Retina (tissue), 1 donor: ENCODE results near the gene GZMA.
A peak's percentile ranks its signal among the peaks of the same experiment; 100 is the strongest.

Source experiments
- DNase-seq: peaks from one replicate; pipeline ENCODE4 v3.0.0-alpha.2; 2016

The GZMA gene

DNA sequence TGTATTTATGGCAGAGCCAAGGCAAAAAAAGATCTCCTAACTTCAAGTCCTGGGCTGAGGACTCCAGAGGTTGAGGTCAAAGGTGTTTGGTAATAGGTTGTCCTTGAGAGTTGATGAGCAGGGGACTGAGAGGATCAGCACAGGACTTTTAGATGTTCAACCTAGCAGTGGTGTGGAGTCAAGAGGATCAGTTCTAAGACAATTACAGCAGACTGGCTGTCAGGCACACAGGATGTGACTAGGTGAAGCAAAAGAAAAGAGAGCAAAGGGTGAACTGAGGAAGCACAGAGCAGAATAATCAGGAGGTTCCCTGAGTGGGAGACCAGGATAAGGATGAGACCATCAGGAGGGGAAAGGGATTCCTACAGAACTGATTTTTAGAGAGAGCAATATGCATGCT lies 10.9 kb downstream of the GZMA start:
- no peak for DNase-seq

GRCh38 chr5:55114061-55114460 lies 11.6 kb downstream of the GZMA start:
- no peak for DNase-seq

- DNase-seq, result no peak
Measured at GRCh38 chr5:55123365-55123764, 20.9 kb downstream of the GZMA start.

- DNase-seq, result no peak
Measured at GRCh38 chr5:55134053-55134722, 31.7 kb downstream of the GZMA start.

GRCh38 chr5:55136521-55136920 lies 34.1 kb downstream of the GZMA start:
- DNase-seq, result no peak

DNA sequence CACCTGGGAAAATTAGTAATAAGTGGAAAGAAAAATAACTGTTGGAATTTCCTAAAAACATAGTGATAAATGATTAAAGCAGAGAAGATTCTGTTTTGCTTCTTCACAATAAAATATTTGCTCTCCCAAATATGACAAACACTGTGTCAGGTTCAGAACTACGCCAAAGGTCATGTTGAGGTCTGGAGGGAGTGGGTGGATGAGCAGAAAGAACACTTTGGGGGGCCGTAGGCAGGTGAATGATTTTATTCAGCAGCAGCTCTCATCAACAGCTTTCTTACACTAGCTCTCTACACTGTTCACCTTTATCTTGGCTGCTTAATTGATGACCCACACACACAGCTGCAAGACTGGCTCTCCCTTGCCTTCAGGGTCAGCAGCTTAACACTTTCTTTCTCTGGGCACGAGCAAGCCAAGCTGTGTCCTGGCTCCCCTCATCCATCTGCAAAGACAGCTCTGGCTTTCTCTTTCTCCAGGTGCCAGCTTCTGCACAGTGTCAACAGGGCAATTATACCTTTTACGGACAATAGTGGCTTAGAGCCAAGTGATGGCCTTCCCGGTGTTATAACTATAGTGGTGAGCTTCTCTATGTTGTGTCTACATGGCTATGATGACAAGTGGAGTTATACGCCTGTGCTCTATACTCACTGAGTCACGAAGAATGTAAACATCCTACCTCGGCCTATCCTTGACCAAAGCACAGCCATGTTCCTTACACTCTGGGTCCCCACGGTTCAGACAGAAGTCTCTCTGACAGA lies 38.6 kb downstream of the GZMA start:
- no peak for DNase-seq

- no peak for DNase-seq
Measured at GRCh38 chr5:55141945-55142690, 39.7 kb downstream of the GZMA start.

- DNase-seq, result no peak
Measured at GRCh38 chr5:55143624-55144023, 41.2 kb downstream of the GZMA start.

GRCh38 chr5:55146080-55146479 lies 43.6 kb downstream of the GZMA start:
- DNase-seq, result no peak

DNA sequence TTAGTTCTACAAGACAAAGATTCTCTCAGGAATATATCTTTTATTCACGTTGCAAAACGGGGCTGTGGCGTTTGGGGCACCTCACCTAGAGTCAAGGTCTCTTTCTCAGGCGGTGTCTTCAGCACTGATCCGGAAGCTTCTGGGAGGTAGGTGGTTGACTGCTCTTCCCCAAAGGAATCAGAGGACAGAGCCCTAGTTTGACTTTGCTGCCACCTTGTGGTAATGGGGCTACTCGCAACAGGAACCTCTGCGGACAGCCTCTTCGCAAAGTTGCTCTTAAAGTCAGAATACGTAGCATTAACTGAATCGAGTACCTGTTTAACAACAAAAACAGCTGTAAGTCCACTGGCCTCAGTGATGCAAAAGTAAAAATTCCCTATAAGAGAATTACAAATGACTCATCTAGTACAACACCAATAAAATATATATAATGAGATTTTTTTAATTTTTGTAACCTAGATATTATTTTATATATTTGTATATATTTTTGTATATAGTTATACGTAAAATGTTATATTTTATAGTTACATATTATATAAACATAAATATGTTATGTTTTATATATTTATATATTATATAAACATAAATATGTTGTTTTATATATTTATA lies 44.2 kb downstream of the GZMA start:
- peak; percentile 80 for DNase-seq

DNA sequence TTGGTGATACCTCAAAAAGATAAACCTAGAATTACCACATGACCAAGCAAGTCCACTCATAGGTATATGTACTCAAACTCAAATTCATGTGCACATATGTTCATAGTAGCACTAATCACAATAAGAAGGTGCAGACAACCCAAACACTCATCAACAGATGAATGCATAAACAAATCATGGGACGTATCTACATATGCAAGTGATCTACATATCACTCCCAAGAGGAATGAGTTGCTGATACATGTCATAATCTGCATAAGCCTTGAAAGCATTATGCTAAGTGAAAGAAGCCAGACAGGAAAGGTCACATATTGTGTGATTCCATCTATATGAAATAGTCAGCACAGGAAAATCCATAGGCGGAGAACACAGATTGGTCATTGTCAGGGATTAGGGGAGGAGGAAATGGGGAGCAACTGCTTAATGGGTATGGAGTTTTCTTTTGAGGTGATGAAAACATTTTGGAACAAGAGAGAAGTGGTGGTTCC lies 46.9 kb downstream of the GZMA start:
- no peak for DNase-seq

GRCh38 chr5:55151923-55152842 lies 49.7 kb downstream of the GZMA start:
- DNase-seq, result no peak

GRCh38 chr5:55154873-55155272 lies 52.4 kb downstream of the GZMA start:
- DNase-seq, result no peak
